Right renal pelvis (tissue), 4 donors: ENCODE results near the gene HSP90AA1. TPM values are rescaled to one million over a fixed set of nuclear protein-coding genes. Genes with fewer than 3 reads are reported as not detected.
"Not testable (repeated sequence)": the region's sequence is repeated elsewhere in the genome, so short reads cannot be mapped to it uniquely, and the experiment has no call there.

Source experiments
- DNase-seq, 4 donors: peaks; one replicate each; pipeline ENCODE4 v3.0.0-alpha.2; 2013; ENCODE audit warnings: low read depth in 4 of 4, low spot score in 3 of 4, missing footprints in 1 of 4
- polyA plus RNA-seq, 4 donors: library from polyadenylated mRNA; unstranded; fragments of 120-200 nt; gene quantifications; one replicate each; pipeline ENCODE4 v1.2.1, GENCODE V29; 2013; ENCODE audit not compliant: insufficient read length in 4 of 4

HSP90AA1 gene
- polyA plus RNA-seq, 4 donors = 684 to 793 (median 736) TPM

DNA sequence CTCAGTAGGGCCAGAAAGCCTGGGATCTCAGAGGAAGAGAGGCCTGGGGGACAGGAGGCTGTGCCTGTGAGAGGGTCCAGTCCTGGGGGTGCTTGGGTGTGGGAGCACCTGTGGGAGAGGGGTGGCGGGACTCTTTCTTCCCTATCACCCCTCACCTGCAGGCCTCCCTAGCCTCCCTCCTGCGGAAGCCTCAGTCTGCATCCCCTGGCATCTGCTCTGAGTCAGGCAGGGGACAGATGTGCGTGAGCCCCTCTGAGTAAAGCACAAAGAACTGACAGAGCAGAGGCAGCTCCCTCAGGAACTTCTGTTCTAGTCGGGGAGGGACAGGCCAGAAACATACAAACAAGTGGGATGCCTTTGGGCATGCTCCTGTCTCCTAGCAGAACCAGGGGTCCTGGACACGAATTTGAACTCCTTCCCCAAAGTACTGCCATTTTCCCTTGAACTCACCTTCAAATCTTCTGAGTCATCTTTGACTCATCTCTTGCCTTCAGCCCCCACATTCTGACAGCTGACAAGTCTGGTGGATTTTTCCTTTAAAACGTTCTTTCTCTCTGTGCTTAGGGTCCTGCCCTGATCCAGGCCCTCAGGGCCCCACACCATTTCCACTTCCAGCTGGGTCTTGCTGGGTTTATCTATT is 8.5 kb upstream of the HSP90AA1 start:
- no peak for DNase-seq

DNA sequence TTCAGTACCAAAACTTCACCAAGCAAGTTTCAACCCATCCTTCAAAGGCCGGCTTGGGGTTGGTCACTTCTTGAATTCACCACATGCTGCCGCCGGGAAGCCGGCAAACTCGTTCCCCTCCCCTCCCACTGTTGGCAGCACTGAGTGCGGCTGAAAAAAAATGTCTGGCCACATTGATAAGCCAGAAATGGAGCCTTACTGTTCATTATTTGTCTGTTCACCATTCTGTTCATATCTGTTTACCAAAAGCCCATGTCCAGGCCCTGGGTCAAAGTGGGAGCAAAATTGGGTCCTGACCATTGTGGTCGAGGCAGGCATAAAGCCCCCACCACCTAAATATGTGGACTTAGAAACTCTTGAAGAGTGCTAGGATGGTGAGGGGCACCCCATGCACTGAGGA is 7.3 kb upstream of the HSP90AA1 start:
- DNase-seq = no peak

DNA sequence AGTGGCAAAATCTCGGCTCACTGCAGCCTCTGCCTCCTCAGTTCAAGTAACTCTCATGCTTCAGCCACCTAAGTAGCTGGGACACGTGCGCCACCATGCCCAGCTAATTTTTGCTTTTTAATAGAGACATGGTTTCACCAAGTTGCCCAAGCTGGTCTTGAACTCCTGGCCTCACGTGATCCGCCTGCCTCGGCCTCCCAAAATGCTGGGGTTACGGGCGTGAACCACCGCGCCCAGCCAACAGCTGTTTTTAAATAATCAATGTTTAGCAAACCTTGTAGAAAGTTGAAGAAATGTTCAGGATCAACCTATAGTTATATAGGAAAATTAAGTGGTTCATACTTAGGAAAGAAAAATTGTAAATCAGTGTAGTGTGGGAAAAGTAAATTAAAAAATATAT is 6.0 kb upstream of the HSP90AA1 start:
- DNase-seq = no peak

DNA sequence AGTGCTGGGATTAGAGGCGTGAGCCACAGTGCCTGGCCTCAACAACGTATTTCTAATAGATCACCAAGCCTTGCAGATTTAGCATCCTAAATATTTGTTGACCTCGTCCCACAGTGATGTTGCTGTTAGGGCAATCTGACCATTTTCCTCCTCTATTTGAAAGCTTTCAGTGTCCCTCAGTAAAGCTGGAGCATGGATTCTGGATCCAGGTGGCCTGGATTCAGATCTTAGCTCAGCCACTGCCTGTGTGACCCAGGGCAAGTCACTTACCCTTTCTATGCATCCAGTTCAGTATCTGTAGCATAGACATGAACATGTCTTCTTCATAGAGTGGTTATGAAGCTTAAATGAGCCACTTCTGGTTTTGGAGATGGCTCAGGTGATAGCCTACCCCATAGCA is 3.9 kb upstream of the HSP90AA1 start:
- DNase-seq = no peak

DNA sequence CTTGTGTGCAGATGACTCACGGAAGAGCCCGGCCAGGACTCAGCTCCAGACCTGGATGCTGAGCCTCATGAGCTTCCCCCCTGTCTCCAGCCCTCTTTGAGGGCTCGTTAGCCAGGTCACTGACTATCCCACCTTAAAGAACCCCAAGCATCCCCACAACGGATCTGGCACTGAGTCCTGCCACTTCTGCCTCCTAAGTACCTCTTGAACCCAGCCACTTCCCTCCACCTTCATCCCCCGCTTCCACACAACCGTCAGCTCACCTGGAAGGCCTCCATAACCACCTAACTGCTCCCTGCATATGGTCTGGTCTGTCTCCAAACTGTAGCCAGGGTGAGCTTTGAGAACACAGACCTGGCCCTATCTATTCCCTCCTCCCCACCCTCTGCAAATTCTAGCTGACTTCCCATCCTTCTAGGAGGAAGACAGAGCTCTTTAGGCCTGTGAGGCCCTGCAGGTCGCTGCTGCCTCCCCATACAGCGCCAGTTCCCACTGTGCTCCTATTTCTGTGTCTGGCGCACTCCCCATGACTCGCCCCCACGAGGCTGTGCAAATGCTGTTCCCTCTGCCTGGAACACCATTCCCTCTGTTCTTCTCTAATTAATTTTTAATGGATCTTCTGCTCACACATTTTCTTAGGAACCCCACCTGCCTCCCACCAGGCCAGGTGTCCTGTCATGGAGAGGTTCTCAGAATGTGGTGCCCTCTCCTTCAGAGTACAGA is 2.9 kb upstream of the HSP90AA1 start:
- DNase-seq = no peak

DNA sequence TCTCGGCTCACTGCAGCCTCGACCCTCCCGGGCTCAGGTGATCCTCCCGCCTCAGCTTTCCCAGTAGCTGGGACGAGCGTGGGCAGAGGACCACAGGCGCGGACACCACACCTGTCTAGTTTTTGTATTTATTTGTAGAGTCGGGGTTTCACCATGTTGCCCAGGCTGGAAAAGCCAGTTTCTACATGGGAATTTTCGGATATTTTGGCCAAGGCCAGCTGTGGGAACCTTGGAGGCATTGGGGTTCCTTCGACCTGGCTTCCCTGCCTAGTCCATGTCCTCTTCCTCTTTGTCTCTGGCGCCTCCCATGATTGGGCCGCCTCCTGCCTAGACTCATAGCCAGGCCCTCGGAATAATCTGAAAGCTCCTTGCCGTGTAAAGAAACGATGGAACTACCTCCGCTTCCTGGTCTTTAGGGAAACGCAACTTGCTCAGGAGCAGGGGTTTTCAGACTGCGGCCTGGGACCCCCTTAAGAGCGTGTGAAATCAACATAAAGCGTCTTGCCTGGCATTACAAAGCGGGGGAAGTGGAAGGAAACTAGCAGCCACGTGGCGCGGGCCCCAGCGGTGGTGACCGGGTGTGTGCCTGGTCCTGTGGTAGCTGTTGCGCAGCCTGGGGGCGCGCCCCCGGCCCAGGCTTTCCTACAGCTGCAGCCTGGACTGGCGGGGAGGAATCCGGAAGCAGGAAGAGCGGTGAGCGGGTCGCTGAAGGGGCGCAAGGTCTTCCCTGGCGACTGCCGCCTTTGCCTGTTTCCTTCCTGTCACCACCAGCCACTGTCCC is 1.4 kb upstream of the HSP90AA1 start:
- DNase-seq = peak in 3 of 4 donors; percentile 44 to 49 (median 47)

DNA sequence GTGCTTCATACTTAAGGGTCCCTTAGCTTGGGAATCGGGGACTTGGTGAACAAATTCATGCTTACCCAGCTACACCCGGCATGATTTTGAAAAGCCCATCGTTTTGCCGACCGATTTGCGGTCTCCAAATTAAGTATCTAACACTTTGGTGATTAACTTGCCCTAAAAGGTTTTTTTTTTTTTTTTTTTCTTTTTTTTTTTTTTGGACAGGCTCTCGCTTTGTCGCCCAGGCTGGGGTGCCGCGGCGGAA is 843 bp upstream of the HSP90AA1 start:
- no peak for DNase-seq

DNA sequence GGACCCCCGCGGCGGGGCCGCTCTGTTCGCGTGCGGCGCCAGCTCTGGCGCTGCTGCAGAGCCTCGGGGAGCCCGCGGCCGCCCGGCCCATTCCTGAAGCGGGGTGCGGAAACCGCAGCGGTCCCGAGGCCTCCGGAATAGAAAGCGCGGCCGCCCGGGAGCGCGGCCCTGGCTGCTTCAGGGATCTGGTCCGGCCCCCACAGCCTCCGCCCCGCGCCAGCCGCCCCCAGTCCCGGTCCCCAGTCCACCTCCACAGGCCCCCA is 204 bp downstream of the HSP90AA1 start:
- no peak for DNase-seq

DNA sequence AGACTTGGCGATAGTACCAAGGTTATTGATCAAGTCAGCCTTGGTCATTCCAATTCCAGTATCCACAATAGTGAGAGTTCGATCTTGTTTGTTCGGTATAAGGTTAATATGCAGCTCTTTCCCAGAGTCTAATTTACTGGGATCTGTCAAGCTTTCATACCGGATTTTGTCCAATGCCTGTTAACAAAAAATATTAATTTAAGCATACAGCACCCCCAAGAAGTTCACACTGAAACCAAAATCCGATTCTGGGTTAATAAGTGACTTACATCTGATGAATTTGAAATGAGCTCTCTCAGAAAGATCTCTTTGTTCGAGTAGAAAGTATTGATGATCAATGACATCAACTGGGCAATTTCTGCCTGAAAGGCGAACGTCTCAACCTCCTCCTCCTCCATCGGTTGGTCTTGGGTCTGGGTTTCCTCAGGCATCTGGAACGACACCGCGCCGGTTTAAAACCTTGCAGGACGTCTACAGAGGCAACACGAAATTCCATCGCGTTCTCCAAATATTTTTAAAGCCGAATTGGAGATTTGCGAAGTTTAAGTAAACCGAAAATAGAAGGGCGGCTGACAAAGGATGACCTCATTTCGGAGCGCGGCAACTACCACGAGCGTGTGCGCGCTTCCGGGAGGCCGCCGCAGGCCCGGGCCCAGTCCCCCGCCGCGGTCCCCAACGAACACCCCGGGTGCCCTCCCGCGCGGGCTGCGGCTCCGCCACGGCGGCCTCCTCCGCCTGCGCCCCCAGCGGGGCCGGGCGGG is 716 bp downstream of the HSP90AA1 start:
- DNase-seq = peak in 2 of 4 donors; percentile 29 to 36

DNA sequence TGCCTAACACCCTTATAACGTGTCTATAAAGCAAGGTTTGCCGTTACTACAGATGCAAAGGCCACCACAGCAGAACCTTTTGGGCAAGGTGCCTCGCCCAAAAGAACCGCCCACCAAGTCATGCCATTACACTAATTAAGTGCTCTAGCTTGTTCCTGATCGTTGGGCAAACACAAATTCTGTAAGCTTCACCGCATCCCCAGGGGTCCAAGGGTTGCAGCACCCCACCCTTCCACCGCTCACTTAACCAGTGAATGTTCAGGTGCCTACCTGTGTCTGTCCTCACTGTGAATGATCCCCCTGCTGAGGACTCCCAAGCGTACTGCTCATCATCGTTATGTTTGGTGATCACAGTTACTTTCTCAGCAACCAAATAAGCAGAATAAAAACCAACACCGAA is 1.4 kb downstream of the HSP90AA1 start:
- no peak for DNase-seq

DNA sequence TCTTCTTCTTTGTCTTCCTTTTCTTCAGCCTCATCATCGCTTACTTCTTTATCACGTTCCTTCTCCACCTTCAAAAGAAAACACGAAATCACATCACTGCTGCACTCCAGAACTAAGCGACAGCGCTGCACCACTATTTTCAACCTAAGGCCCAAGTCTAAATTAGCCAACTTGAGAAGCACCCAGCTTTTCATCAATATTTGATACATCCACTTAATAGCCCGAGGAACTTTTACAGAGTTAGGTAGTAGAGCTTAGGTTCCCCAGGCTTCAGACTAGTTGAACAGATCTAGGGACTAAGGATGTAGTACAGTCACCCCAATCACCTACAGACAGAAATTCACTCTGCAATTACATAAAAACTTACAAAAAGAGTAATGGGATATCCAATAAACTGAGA is 1.9 kb downstream of the HSP90AA1 start:
- DNase-seq = no peak

DNA sequence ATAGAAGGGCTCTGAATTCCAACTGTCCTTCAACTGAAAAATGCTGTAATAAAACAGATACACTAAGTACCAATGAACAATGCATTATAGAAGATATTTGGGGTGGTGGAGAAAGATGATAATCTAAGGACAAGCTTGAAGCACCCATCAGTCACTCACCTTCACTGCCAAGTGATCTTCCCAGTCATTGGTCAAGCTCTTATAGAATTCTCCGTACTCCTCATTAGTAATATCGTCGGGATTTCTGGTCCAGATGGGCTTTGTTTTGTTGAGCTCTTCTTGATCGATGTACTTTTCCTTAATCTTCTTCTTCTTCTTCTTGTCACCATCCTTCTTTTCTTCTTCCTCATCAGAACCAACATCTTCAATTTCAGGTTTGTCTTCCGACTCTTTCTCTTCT is 2.3 kb downstream of the HSP90AA1 start:
- DNase-seq = not testable (repeated sequence)

DNA sequence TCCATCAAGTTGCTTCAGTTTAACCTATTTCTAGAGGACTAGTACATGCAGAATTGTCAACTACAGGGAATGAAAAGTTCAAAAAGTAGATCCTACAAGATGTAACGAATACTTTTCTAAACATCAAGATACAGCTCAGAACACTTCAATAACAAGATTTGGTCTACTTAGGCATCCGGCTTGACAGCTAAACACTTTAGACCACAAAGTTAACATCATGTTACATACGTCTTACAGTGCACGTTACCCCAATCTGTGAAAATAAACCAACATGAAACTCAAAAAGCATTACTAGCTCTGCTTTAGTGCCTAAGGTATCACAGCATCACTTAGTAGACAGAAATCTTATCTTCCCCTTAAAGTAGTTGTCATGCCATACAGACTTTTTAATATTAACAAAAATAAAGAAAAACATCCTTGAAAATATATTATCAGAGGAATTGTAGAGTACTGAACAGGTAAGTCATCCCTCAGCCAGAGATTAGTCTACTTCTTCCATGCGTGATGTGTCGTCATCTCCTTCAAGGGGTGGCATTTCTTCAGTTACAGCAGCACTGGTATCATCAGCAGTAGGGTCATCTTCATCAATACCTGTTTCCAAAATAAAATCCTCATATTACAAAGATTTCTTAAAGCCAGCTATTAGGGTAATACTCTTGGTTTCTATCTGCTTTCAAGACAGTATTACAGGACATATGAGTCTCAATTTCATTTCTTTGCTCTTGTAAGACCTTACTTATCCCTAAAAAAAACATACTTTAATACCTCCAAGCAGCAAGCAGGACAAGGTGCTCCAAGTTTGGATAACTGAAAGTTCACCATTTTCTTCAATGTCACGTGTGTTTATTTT is 5.4 kb downstream of the HSP90AA1 start:
- DNase-seq = no peak

DNA sequence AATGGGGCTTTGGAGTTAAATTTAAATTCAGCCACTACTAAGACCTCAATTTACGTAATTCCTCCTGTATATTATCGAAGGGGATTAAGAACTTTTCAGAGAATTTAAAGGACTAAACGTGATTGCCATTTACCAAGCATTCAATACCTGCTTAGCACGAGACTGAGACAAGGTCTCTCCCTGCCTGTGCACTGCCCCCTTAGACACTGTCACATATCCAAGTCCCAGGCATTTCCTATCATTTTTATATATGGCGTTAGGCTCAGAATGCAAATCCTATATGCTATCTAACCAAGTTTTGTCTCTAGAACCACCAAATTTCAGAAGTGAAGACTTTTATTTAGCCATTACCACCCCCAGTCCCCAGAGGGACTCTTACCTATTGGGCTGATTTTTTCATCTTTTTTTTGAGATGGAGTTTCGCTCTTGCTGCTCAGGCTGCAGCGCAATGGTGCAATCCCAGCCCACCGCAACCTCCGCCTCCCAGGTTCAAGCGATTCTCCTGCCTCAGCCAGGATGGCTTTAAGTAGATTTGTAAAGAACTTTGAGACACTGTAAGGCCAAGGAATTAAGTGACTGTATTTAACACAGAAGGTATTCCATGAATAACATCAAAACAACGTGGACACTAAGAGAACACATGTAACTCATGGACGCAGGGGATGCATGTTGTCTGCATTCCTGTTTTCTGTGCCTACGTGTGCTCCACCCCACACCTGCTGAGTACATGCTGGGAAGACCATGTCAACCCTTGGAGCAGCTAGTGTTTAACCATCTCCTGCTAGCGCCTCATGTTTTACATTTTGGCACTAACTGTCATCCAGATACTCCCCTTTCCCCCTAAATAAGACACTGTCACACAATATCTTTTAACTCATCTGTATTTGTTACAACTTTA is 6.4 kb downstream of the HSP90AA1 start:
- DNase-seq = no peak

DNA sequence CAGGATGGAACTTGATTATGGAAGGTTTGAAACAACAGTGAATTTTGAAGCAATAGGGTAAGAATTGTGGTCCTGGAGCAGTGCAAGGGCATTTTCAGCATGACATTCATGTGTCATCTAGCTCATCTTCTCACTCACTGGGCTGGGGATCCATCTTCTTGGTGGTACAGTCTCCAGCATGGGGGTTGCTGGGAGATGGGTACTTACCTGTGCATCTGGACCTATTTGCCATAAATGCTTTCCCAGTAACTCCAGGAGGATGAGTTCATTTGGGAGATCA is 7.2 kb downstream of the HSP90AA1 start:
- DNase-seq = no peak

DNA sequence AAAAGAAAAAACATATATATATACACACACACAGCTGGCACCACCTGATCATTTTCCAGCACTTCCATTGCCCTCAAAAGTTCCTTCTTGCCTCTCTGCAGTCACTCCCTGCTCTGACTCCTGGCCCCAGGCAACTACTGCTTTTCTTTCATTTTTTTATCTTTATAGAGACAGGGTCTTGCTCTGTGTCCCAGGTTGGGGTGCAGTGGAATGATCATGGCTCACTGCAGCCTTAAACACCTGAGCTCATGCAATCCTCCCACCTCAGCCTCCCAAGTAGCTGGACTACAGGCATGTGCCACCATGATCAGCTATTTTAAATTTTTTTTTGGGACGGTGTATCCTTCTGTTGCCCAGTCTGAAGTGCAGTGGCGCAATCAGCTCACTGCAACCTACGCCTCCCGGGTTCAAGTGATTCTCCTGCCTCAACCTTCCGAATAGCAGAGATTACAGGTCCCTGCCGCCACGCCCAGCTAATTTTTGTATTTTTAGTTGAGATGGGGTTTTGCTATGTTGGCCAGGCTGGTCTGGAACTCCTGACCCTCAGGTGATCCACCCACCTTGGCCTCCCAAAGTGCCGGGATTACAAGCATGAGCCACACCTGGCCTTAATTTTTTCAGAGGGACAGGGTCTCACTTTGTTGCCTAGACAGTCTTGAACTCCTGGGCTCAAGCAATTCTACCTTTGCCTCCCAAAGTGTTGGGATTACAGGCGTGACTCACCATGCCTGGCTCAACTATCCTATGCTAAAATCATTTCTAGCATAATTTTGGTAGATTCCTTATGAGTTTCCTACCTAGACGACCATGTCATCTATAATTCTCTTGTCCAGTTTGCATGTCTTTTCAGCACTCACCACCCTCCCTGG is 7.8 kb downstream of the HSP90AA1 start:
- no peak for DNase-seq

DNA sequence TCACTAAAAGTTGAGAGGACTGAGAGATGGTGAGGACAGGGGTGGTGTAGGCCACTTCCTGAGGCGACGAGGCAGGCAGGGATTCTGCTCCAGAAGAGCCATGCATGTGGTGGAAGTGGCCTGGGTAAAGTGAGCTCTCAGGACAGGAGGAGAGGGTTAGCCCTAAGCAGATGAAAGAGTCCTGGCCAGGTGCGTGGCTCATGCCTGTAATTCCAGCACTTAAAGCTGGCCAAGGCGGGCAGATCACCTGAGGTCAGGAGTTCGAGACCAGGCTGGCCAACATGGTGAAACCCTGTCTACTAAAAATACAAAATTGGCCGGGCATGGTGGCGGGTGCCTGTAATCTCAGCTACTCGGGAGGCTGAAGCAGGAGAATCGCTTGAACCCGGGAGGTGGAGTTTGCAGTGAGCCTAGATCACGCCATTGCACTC is 8.5 kb downstream of the HSP90AA1 start:
- DNase-seq = not testable (repeated sequence)

DNA sequence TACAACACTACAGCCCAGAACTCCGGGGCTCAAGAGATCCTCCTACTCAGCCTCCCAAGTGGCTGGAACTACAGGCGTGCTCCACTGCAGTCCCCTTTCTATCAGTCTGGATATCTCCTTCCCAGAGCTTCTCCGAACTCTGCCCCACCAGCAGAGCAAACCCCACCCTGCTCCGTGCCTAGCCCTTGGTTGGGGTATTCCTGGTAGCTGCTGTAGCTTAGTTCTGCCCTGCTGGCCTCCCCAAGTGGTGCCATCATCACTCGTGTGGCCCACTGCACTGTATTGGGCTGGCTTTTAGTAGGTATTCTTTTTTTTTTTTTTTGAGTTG is 9.5 kb downstream of the HSP90AA1 start:
- DNase-seq = no peak

DNA sequence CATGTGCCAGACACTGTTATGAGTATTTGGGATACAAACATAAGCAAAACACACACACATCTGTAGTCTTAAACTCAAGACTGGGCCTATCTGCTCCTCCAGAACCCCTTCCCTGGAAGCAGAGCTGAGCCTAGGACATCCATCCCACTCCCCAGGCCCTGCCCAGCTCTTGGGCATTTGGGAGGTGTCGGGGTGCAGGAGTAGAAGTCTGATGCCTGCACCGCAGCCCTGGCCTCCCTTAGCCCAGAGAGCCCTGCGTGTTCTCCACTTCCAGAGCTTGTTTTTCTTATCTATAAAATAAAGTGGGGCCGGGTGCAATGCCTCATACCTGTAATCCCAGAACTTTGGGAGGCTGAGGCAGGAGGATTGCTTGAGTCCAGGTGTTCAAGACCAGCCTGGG is 11.7 kb downstream of the HSP90AA1 start:
- no peak for DNase-seq
